ENCODE results near the gene PNLIP. TPM values are rescaled to one million over a fixed set of nuclear protein-coding genes. Genes with fewer than 3 reads are reported as not detected.

The PNLIP gene
- total RNA-seq, 1 experiment from 2014 or later = 1.5 TPM

- ATAC-seq (no peak), DNase-seq (ENCODE audit: low read depth, low spot score) (no peak)
- in situ Hi-C loops (cut with HindIII; ENCODE audit: low pct_unique_long_range_greater_than_20kb, low sequenced_read_pairs) (no loop called here), intact Hi-C loops (cut with micrococcal nuclease; ENCODE audit: unreplicated experiment) (no loop called here)
- no peaks in the 10 kb centered on the region for H3K9me3 ChIP-seq (ENCODE audit: control insufficient read depth, insufficient read depth, low read depth, low read length)
- peaks cover 5% of the 10 kb centered on the region for H3K27me3 ChIP-seq (ENCODE audit: control insufficient read depth, insufficient read depth, low read length)
- H3K4me1 ChIP-seq (ENCODE audit: control insufficient read depth, insufficient read depth, low read length) = no peaks in the 10 kb centered on the region
- BruUV-seq (replicated peaks) = no TSS peak
- POLR2A ChIA-PET = no interaction called here
- TF ChIP-seq CTCF (IDR thresholded peaks at IDR 0.05) (no peak), SIN3A (IDR thresholded peaks at IDR 0.05; ENCODE audit: borderline replicate concordance, insufficient read depth, low read depth, low read length) (no peak), TCF7L2 (IDR thresholded peaks at IDR 0.05; ENCODE audit: low read depth, low read length) (no peak), POLR2AphosphoS5 (IDR thresholded peaks at IDR 0.05; ENCODE audit: low read depth, low read length) (no peak), REST (IDR thresholded peaks at IDR 0.05; ENCODE audit: insufficient read depth in 1 of 2, low read depth in 2 of 2, low read length in 1 of 2) (no peak)
- CTCF ChIA-PET = no interaction called here
- no peaks in the 10 kb centered on the region for H3K36me3 ChIP-seq (ENCODE audit: control insufficient read depth, insufficient read depth, low read length)
- no peak overlapping the region for H3K4me3 ChIP-seq (ENCODE audit: low read depth in 2 of 2, low read length in 2 of 2)
- no peak overlapping the region for H3K27ac ChIP-seq (ENCODE audit: low read length)
Measured at GRCh38 chr10:116566932-116567331, 21.2 kb downstream of the PNLIP start.

GRCh38 chr10:116567335-116567734 is 21.6 kb downstream of the PNLIP start:
- H3K27ac ChIP-seq (ENCODE audit: low read length) = no peak overlapping the region
- no TSS peak for BruUV-seq (replicated peaks)
- no peak overlapping the region for H3K4me3 ChIP-seq (ENCODE audit: low read depth in 2 of 2, low read length in 2 of 2)
- in situ Hi-C loops (cut with HindIII; ENCODE audit: low pct_unique_long_range_greater_than_20kb, low sequenced_read_pairs) (no loop called here), intact Hi-C loops (cut with micrococcal nuclease; ENCODE audit: unreplicated experiment) (no loop called here)
- no peaks in the 10 kb centered on the region for H3K36me3 ChIP-seq (ENCODE audit: control insufficient read depth, insufficient read depth, low read length)
- DNase-seq (ENCODE audit: low read depth, low spot score) (no peak), ATAC-seq (no peak)
- H3K9me3 ChIP-seq (ENCODE audit: control insufficient read depth, insufficient read depth, low read depth, low read length) = no peaks in the 10 kb centered on the region
- CTCF ChIA-PET = no interaction called here
- TF ChIP-seq CTCF (IDR thresholded peaks at IDR 0.05) (no peak), REST (IDR thresholded peaks at IDR 0.05; ENCODE audit: insufficient read depth in 1 of 2, low read depth in 2 of 2, low read length in 1 of 2) (no peak), SIN3A (IDR thresholded peaks at IDR 0.05; ENCODE audit: borderline replicate concordance, insufficient read depth, low read depth, low read length) (no peak), POLR2AphosphoS5 (IDR thresholded peaks at IDR 0.05; ENCODE audit: low read depth, low read length) (no peak), TCF7L2 (IDR thresholded peaks at IDR 0.05; ENCODE audit: low read depth, low read length) (no peak)
- peaks cover under 1% of the 10 kb centered on the region for H3K27me3 ChIP-seq (ENCODE audit: control insufficient read depth, insufficient read depth, low read length)
- POLR2A ChIA-PET = no interaction called here
- H3K4me1 ChIP-seq (ENCODE audit: control insufficient read depth, insufficient read depth, low read length) = no peaks in the 10 kb centered on the region
